Stimulated activated CD8-positive, alpha-beta memory T cell treated with anti-CD3 and anti-CD28 coated beads, Interleukin-12 subunit alpha, Interleukin-12 subunit beta, amount 100 ng/mL, for 24 hours (primary cell): ENCODE results near the gene PITPNB.

Experiments used
- DNase-seq: peaks from one replicate; pipeline ENCODE4 v3.0.0-alpha.2; 2020; ENCODE audit errors: extremely low read depth

The PITPNB gene

DNA sequence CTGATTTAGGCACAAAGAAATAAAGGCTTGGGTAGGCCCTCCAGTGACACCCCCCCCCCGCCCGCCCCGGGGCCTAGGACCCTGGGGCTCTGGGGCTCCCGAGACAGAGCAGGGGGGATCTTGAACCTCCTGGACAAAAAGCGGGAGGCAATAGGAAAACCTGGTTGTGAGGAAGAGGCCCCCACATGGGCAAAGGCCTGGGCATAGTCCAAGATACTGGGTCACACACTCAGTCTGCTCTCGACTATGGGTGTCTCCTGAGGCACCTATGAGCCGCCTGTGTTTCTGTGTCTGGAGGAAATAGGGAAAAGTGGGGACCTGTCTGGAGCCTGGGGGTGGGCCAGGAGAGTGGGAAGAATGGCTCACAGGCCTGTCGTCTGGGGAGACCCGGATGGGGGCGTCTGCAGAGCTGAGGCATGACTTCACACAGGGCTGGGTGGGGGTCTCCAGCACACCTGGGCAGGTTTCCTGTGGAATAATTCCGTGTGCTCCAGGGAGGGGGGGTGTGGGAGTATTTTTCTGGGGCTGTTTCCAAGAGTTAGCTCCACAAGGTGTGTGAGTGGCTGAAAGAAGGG is 115.1 kb downstream of the PITPNB start:
- no peak for DNase-seq

DNA sequence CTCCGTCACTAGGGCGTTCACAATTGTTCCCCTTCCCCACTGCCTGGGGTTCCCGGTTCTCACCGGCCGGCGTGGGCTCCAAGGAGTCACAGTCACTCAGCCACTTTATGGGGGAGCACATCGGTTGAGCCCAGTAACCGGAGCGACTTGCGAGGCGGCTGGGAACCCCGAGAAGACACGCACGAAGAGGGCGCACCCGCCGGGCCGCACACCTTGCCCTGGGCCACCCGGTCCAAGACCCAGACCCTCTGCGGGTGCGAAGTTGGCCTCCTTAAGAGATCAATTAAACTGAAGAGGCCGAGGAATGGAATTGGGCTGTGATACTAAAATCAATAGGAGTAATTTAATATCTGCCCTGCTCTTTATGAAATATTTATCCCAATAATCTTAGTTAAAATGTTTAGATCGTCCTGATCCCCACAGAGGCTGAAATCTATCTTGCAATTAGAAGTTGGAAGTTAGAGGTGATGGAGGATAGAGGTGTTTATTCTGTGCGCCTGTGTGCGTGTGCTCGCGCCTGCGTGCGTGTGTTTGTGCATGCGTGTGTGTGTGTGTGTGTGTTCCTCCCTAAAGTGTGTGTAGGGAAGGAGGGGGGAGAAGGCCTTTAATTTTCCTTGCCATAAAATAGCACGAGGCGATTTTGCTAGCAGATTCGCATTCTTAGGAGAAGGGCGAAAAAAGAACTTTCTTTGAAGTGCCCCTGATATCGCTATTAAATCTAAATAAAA is 116.5 kb downstream of the PITPNB start:
- no peak for DNase-seq
